IPS-15b (cell line): Measurements from ENCODE around the gene NCR2.

ENCODE experiments used
- H3K27me3 ChIP-seq: one replicate; pipeline ENCODE4 v1.6.1; 2013; ENCODE audit warnings: low read length; ENCODE audit not compliant: control insufficient read depth, insufficient read depth
- H3K36me3 ChIP-seq: one replicate; pipeline ENCODE4 v1.6.1; 2013; ENCODE audit warnings: low read length; ENCODE audit not compliant: control insufficient read depth, insufficient read depth
- H3K4me1 ChIP-seq: one replicate; pipeline ENCODE4 v1.6.1; 2013; ENCODE audit warnings: mild to moderate bottlenecking, low read length; ENCODE audit not compliant: control insufficient read depth, insufficient read depth
- H3K4me3 ChIP-seq: one replicate; pipeline ENCODE4 v1.5.1; 2013; ENCODE audit warnings: low read depth, low read length
- H3K9ac ChIP-seq: one replicate; pipeline ENCODE4 v1.6.1; 2013; ENCODE audit warnings: low read depth, mild to moderate bottlenecking, low read length
- H3K9me3 ChIP-seq: one replicate; pipeline ENCODE4 v1.6.1; 2013; ENCODE audit warnings: mild to moderate bottlenecking, low read length; ENCODE audit not compliant: control insufficient read depth, insufficient read depth

Gene NCR2

GRCh38 chr6:41332842-41333736 lies 2.3 kb upstream of the NCR2 start:
- Histone ChIP-seq H3K27me3 (no peaks in the 10 kb centered on the region), H3K4me1 (no peaks in the 10 kb centered on the region), H3K4me3 (no peak overlapping the region), H3K36me3 (no peaks in the 10 kb centered on the region), H3K9ac (no peak overlapping the region), H3K9me3 (no peaks in the 10 kb centered on the region)

GRCh38 chr6:41334482-41335040 lies 847 bp upstream of the NCR2 start:
- Histone ChIP-seq H3K4me1 (no peaks in the 10 kb centered on the region), H3K4me3 (no peak overlapping the region)

GRCh38 chr6:41335943-41336342 lies 535 bp downstream of the NCR2 start:
- Histone ChIP-seq H3K36me3 (no peaks in the 10 kb centered on the region), H3K9ac (no peak overlapping the region), H3K4me1 (no peaks in the 10 kb centered on the region), H3K27me3 (no peaks in the 10 kb centered on the region), H3K4me3 (no peak overlapping the region), H3K9me3 (no peaks in the 10 kb centered on the region)

More at GRCh38 chr6:41334482-41335040, 847 bp upstream of the NCR2 start:
- no peak overlapping the region for H3K9ac ChIP-seq
- no peaks in the 10 kb centered on the region for H3K27me3 ChIP-seq
- H3K9me3 ChIP-seq = no peaks in the 10 kb centered on the region
- no peaks in the 10 kb centered on the region for H3K36me3 ChIP-seq

- Histone ChIP-seq H3K27me3 (no peaks in the 10 kb centered on the region), H3K9me3 (no peaks in the 10 kb centered on the region), H3K9ac (no peak overlapping the region), H3K4me3 (no peak overlapping the region), H3K36me3 (no peaks in the 10 kb centered on the region), H3K4me1 (no peaks in the 10 kb centered on the region)
Observed at GRCh38 chr6:41336824-41337223, 1.4 kb downstream of the NCR2 start.

- no peaks in the 10 kb centered on the region for H3K4me1 ChIP-seq
- no peaks in the 10 kb centered on the region for H3K36me3 ChIP-seq
- no peaks in the 10 kb centered on the region for H3K9me3 ChIP-seq
- no peak overlapping the region for H3K9ac ChIP-seq
- no peak overlapping the region for H3K4me3 ChIP-seq
- no peaks in the 10 kb centered on the region for H3K27me3 ChIP-seq
Observed at GRCh38 chr6:41337709-41338108, 2.3 kb downstream of the NCR2 start.

GRCh38 chr6:41338659-41339058 lies 3.3 kb downstream of the NCR2 start:
- Histone ChIP-seq H3K9ac (no peak overlapping the region), H3K27me3 (no peaks in the 10 kb centered on the region), H3K36me3 (no peaks in the 10 kb centered on the region), H3K9me3 (no peaks in the 10 kb centered on the region), H3K4me3 (no peak overlapping the region), H3K4me1 (no peaks in the 10 kb centered on the region)

DNA sequence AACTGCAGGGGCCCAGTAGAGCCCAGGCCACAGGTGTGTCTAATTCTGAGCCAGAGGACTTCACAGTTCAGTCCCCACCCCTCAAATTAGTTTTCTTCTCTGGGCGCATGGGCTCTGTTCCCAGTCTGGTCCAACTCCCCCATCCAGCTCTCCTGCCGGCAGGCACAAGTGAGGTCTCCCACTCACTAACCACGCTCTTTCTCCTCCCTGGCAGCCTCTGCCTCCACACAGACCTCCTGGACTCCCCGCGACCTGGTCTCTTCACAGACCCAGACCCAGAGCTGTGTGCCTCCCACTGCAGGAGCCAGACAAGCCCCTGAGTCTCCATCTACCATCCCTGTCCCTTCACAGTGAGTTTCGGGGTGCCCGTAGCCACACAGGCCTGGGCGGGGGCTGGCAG lies 6.2 kb downstream of the NCR2 start:
- Histone ChIP-seq H3K4me1 (no peaks in the 10 kb centered on the region), H3K9me3 (no peaks in the 10 kb centered on the region), H3K4me3 (no peak overlapping the region), H3K36me3 (no peaks in the 10 kb centered on the region), H3K9ac (no peak overlapping the region), H3K27me3 (peaks cover 3% of the 10 kb centered on the region)

DNA sequence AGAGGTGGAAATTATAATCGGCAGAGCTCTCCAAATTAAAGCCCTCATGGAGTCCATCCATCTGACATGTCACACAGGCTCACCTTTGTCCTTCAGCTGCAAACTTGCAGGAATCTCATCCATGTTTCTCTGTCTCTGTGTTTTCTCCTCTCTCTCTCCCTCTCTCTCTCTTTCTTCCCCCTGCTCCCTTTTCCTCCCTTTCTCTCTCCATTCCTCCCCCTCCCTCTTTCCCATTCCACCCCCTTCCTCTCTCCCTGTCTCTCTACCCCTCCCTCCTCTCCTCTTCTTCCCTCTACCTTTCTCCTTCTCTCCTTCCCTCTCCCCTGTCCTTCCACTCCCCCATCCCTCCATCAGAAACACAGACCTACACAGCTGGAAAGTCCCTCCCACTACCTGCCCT lies 6.8 kb downstream of the NCR2 start:
- Histone ChIP-seq H3K9me3 (no peaks in the 10 kb centered on the region), H3K36me3 (no peaks in the 10 kb centered on the region), H3K27me3 (peaks cover 3% of the 10 kb centered on the region), H3K4me3 (no peak overlapping the region), H3K9ac (no peak overlapping the region), H3K4me1 (no peaks in the 10 kb centered on the region)

DNA sequence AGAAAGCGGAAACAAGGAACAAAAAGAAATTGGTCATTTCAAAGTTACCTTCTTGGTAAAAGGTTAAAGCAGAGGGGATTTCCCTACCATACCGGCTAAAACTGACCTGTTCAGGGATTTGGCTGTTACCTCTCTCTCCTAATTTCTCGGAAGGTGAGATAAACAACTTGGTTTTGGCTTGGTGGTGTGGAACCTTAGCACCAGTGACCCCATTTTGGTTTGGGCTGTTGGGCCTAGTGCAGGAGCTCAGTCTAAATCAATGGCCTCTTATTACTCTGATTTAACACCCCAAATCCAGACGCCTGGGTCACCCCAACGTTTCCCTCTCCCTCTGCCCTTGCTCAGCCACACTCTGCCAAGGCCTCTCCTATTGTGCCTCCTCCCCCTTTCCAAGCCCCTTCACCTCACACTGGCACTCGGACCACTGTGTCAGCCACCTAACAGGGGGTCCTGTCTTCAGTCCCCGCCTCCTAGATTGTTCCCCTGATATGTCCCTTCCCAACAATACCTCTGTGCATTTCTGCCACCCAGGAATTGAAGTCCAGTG lies 8.3 kb downstream of the NCR2 start:
- H3K9me3 ChIP-seq = no peaks in the 10 kb centered on the region
- H3K4me3 ChIP-seq = no peak overlapping the region
- no peaks in the 10 kb centered on the region for H3K36me3 ChIP-seq
- H3K27me3 ChIP-seq = peaks cover 3% of the 10 kb centered on the region
- no peak overlapping the region for H3K9ac ChIP-seq
- H3K4me1 ChIP-seq = no peaks in the 10 kb centered on the region

GRCh38 chr6:41344876-41345275 lies 9.5 kb downstream of the NCR2 start:
- Histone ChIP-seq H3K4me3 (no peak overlapping the region), H3K9me3 (no peaks in the 10 kb centered on the region), H3K9ac (no peak overlapping the region), H3K36me3 (no peaks in the 10 kb centered on the region), H3K4me1 (no peaks in the 10 kb centered on the region), H3K27me3 (peaks cover 3% of the 10 kb centered on the region)

- Histone ChIP-seq H3K4me3 (no peak overlapping the region), H3K27me3 (peaks cover 6% of the 10 kb centered on the region), H3K36me3 (no peaks in the 10 kb centered on the region), H3K9me3 (no peaks in the 10 kb centered on the region), H3K4me1 (no peaks in the 10 kb centered on the region), H3K9ac (no peak overlapping the region)
Observed at GRCh38 chr6:41345901-41346300, 10.5 kb downstream of the NCR2 start.

- H3K9me3 ChIP-seq = no peaks in the 10 kb centered on the region
- H3K9ac ChIP-seq = no peak overlapping the region
- no peaks in the 10 kb centered on the region for H3K4me1 ChIP-seq
- H3K36me3 ChIP-seq = no peaks in the 10 kb centered on the region
- H3K27me3 ChIP-seq = peaks cover 7% of the 10 kb centered on the region
- no peak overlapping the region for H3K4me3 ChIP-seq
Observed at GRCh38 chr6:41346441-41346840, 11.0 kb downstream of the NCR2 start.
